ENCODE results near the gene TSSK6. TPM values are rescaled to one million over a fixed set of nuclear protein-coding genes. Genes with fewer than 3 reads are reported as not detected.

Gene TSSK6
- polyA plus RNA-seq, 4 donors, result 1.6 to 3.4 (median 1.9) TPM

- 84 to 87% (median 87%) methylated on average over 11 of the region's 11 CpGs for WGBS, 3 donors
- FAIRE-seq (no peak), DNase-seq (no peak)
- H3K36me3 ChIP-seq (ENCODE audit: control insufficient read depth in 3 of 3, insufficient read depth in 2 of 3, low read depth in 1 of 3, low read length in 3 of 3), result peaks cover 10 to 49% (median 15%) of the 10 kb centered on the region in 3 donors
- H3K27me3 ChIP-seq (ENCODE audit: control insufficient read depth in 3 of 3, insufficient read depth in 3 of 3, low read length in 3 of 3), result no peaks in the 10 kb centered on the region
- no peak overlapping the region for H3K27ac ChIP-seq (ENCODE audit: low read depth in 1 of 3, low read length in 2 of 3)
- H3K9me3 ChIP-seq (ENCODE audit: control insufficient read depth in 2 of 2, insufficient read depth in 1 of 2, low read depth in 1 of 2, low read length in 1 of 2), result no peaks in the 10 kb centered on the region
- H3K4me3 ChIP-seq (ENCODE audit: low read depth in 1 of 3, low read length in 3 of 3), result no peak overlapping the region
- no peaks in the 10 kb centered on the region for H3K4me1 ChIP-seq (ENCODE audit: control insufficient read depth in 3 of 3, insufficient read depth in 2 of 3, low read depth in 1 of 3, low read length in 2 of 3)
Observed at GRCh38 chr19:19508217-19508616, 7.1 kb downstream of the TSSK6 start.

- no peak overlapping the region for H3K4me3 ChIP-seq (ENCODE audit: low read depth in 1 of 3, low read length in 3 of 3)
- H3K27me3 ChIP-seq (ENCODE audit: control insufficient read depth in 3 of 3, insufficient read depth in 3 of 3, low read length in 3 of 3), result no peaks in the 10 kb centered on the region
- H3K9me3 ChIP-seq (ENCODE audit: control insufficient read depth in 2 of 2, insufficient read depth in 1 of 2, low read depth in 1 of 2, low read length in 1 of 2), result no peaks in the 10 kb centered on the region
- DNase-seq (no peak), FAIRE-seq (no peak)
- H3K4me1 ChIP-seq (ENCODE audit: control insufficient read depth in 3 of 3, insufficient read depth in 2 of 3, low read depth in 1 of 3, low read length in 2 of 3), result no peaks in the 10 kb centered on the region
- WGBS, 3 donors, result 89 to 93% (median 92%) methylated on average over 8 of the region's 8 CpGs
- H3K36me3 ChIP-seq (ENCODE audit: control insufficient read depth in 3 of 3, insufficient read depth in 2 of 3, low read depth in 1 of 3, low read length in 3 of 3), result peaks cover 14 to 58% (median 24%) of the 10 kb centered on the region in 3 donors
- H3K27ac ChIP-seq (ENCODE audit: low read depth in 1 of 3, low read length in 2 of 3), result no peak overlapping the region
Observed at GRCh38 chr19:19507354-19507753, 8.0 kb downstream of the TSSK6 start.

DNA sequence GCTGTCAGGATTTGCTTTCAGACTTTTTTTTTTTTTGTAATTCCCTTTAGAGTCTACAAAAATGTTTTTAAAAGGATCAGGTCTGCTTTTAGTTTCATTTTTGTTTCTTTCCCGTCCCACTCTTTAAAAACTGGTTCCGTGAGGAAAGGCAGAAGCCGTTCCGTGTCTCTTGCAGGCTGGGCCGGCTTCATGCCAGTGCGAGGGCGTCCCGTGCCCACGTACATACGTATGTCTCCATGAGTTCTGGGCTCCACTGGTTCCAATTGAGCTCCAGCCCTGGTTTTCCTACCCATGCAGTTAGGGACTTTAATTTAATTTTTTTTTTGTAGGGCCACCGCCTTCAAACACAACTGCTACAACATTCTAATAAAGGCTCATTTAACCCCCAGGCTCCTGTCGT lies 8.8 kb downstream of the TSSK6 start:
- H3K27ac ChIP-seq (ENCODE audit: low read depth in 1 of 3, low read length in 2 of 3), result no peak overlapping the region
- H3K27me3 ChIP-seq (ENCODE audit: control insufficient read depth in 3 of 3, insufficient read depth in 3 of 3, low read length in 3 of 3), result no peaks in the 10 kb centered on the region
- DNase-seq (no peak), FAIRE-seq (no peak)
- peaks cover 21 to 65% (median 32%) of the 10 kb centered on the region in 3 donors for H3K36me3 ChIP-seq (ENCODE audit: control insufficient read depth in 3 of 3, insufficient read depth in 2 of 3, low read depth in 1 of 3, low read length in 3 of 3)
- no peak overlapping the region for H3K4me3 ChIP-seq (ENCODE audit: low read depth in 1 of 3, low read length in 3 of 3)
- no peaks in the 10 kb centered on the region for H3K9me3 ChIP-seq (ENCODE audit: control insufficient read depth in 2 of 2, insufficient read depth in 1 of 2, low read depth in 1 of 2, low read length in 1 of 2)
- 87 to 94% (median 89%) methylated on average over 12 of the region's 12 CpGs for whole genome bisulfite sequencing, 3 donors
- H3K4me1 ChIP-seq (ENCODE audit: control insufficient read depth in 3 of 3, insufficient read depth in 2 of 3, low read depth in 1 of 3, low read length in 2 of 3), result no peaks in the 10 kb centered on the region

- Histone ChIP-seq H3K9me3 (ENCODE audit: control insufficient read depth in 2 of 2, insufficient read depth in 1 of 2, low read depth in 1 of 2, low read length in 1 of 2) (no peaks in the 10 kb centered on the region), H3K4me3 (ENCODE audit: low read depth in 1 of 3, low read length in 3 of 3) (no peak overlapping the region), H3K27me3 (ENCODE audit: control insufficient read depth in 3 of 3, insufficient read depth in 3 of 3, low read length in 3 of 3) (no peaks in the 10 kb centered on the region), H3K27ac (ENCODE audit: low read depth in 1 of 3, low read length in 2 of 3) (no peak overlapping the region), H3K36me3 (ENCODE audit: control insufficient read depth in 3 of 3, insufficient read depth in 2 of 3, low read depth in 1 of 3, low read length in 3 of 3) (peaks cover 25 to 73% (median 35%) of the 10 kb centered on the region in 3 donors), H3K4me1 (ENCODE audit: control insufficient read depth in 3 of 3, insufficient read depth in 2 of 3, low read depth in 1 of 3, low read length in 2 of 3) (no peaks in the 10 kb centered on the region)
- WGBS, 3 donors, result 93 to 95% (median 94%) methylated on average over 27 of the region's 27 CpGs
- FAIRE-seq (no peak), DNase-seq (no peak)
Observed at GRCh38 chr19:19505669-19506326, 9.6 kb downstream of the TSSK6 start.

- DNase-seq, result no peak
- FAIRE-seq, result no peak
- Histone ChIP-seq H3K27me3 (ENCODE audit: control insufficient read depth in 3 of 3, insufficient read depth in 3 of 3, low read length in 3 of 3) (no peaks in the 10 kb centered on the region), H3K4me1 (ENCODE audit: control insufficient read depth in 3 of 3, insufficient read depth in 2 of 3, low read depth in 1 of 3, low read length in 2 of 3) (no peaks in the 10 kb centered on the region), H3K9me3 (ENCODE audit: control insufficient read depth in 2 of 2, insufficient read depth in 1 of 2, low read depth in 1 of 2, low read length in 1 of 2) (no peaks in the 10 kb centered on the region), H3K27ac (ENCODE audit: low read depth in 1 of 3, low read length in 2 of 3) (no peak overlapping the region), H3K4me3 (ENCODE audit: low read depth in 1 of 3, low read length in 3 of 3) (no peak overlapping the region), H3K36me3 (ENCODE audit: control insufficient read depth in 3 of 3, insufficient read depth in 2 of 3, low read depth in 1 of 3, low read length in 3 of 3) (peaks cover 27 to 81% (median 35%) of the 10 kb centered on the region in 3 donors)
- WGBS, 3 donors, result 92 to 93% (median 93%) methylated on average over 22 to 23 of the region's 23 CpGs
Observed at GRCh38 chr19:19504754-19505668, 10.3 kb downstream of the TSSK6 start.

- no peak for FAIRE-seq
- no peaks in the 10 kb centered on the region for H3K27me3 ChIP-seq (ENCODE audit: control insufficient read depth in 3 of 3, insufficient read depth in 3 of 3, low read length in 3 of 3)
- H3K27ac ChIP-seq (ENCODE audit: low read depth in 1 of 3, low read length in 2 of 3), result no peak overlapping the region
- 88 to 92% (median 92%) methylated on average over 18 of the region's 18 CpGs for WGBS, 3 donors
- peaks cover 37 to 94% (median 52%) of the 10 kb centered on the region in 3 donors for H3K36me3 ChIP-seq (ENCODE audit: control insufficient read depth in 3 of 3, insufficient read depth in 2 of 3, low read depth in 1 of 3, low read length in 3 of 3)
- H3K4me3 ChIP-seq (ENCODE audit: low read depth in 1 of 3, low read length in 3 of 3), result no peak overlapping the region
- DNase-seq, result no peak
- no peaks in the 10 kb centered on the region for H3K4me1 ChIP-seq (ENCODE audit: control insufficient read depth in 3 of 3, insufficient read depth in 2 of 3, low read depth in 1 of 3, low read length in 2 of 3)
- no peaks in the 10 kb centered on the region for H3K9me3 ChIP-seq (ENCODE audit: control insufficient read depth in 2 of 2, insufficient read depth in 1 of 2, low read depth in 1 of 2, low read length in 1 of 2)
Observed at GRCh38 chr19:19502808-19503602, 12.3 kb downstream of the TSSK6 start.

GRCh38 chr19:19502281-19502680 lies 13.1 kb downstream of the TSSK6 start:
- Histone ChIP-seq H3K4me1 (ENCODE audit: control insufficient read depth in 3 of 3, insufficient read depth in 2 of 3, low read depth in 1 of 3, low read length in 2 of 3) (no peaks in the 10 kb centered on the region), H3K36me3 (ENCODE audit: control insufficient read depth in 3 of 3, insufficient read depth in 2 of 3, low read depth in 1 of 3, low read length in 3 of 3) (peaks cover 39 to 95% (median 49%) of the 10 kb centered on the region in 3 donors), H3K27me3 (ENCODE audit: control insufficient read depth in 3 of 3, insufficient read depth in 3 of 3, low read length in 3 of 3) (no peaks in the 10 kb centered on the region), H3K9me3 (ENCODE audit: control insufficient read depth in 2 of 2, insufficient read depth in 1 of 2, low read depth in 1 of 2, low read length in 1 of 2) (no peaks in the 10 kb centered on the region), H3K27ac (ENCODE audit: low read depth in 1 of 3, low read length in 2 of 3) (no peak overlapping the region), H3K4me3 (ENCODE audit: low read depth in 1 of 3, low read length in 3 of 3) (no peak overlapping the region)
- DNase-seq, result no peak
- no peak for FAIRE-seq
- WGBS, 3 donors, result 93 to 98% (median 96%) methylated on average over 19 of the region's 19 CpGs

- Histone ChIP-seq H3K36me3 (ENCODE audit: control insufficient read depth in 3 of 3, insufficient read depth in 2 of 3, low read depth in 1 of 3, low read length in 3 of 3) (peaks cover 39 to 98% (median 47%) of the 10 kb centered on the region in 3 donors), H3K4me1 (ENCODE audit: control insufficient read depth in 3 of 3, insufficient read depth in 2 of 3, low read depth in 1 of 3, low read length in 2 of 3) (no peaks in the 10 kb centered on the region), H3K4me3 (ENCODE audit: low read depth in 1 of 3, low read length in 3 of 3) (no peak overlapping the region), H3K9me3 (ENCODE audit: control insufficient read depth in 2 of 2, insufficient read depth in 1 of 2, low read depth in 1 of 2, low read length in 1 of 2) (no peaks in the 10 kb centered on the region), H3K27ac (ENCODE audit: low read depth in 1 of 3, low read length in 2 of 3) (no peak overlapping the region), H3K27me3 (ENCODE audit: control insufficient read depth in 3 of 3, insufficient read depth in 3 of 3, low read length in 3 of 3) (no peaks in the 10 kb centered on the region)
- no peak for FAIRE-seq
- WGBS, 3 donors, result 96 to 98% (median 96%) methylated on average over 26 of the region's 26 CpGs
- no peak for DNase-seq
Observed at GRCh38 chr19:19501798-19502197, 13.6 kb downstream of the TSSK6 start.

All from small intestine (tissue), 7 donors.